GM18517 (cell line): Measurements from ENCODE around the gene CHST6.
"Not testable (repeated sequence)": the region's sequence is repeated elsewhere in the genome, so short reads cannot be mapped to it uniquely, and the experiment has no call there.

Experiments
- ATAC-seq: cut with Tn5 transposase; IDR thresholded peaks from one replicate; pipeline ENCODE4 v1.9.1; 2021; ENCODE audit warnings: mild to moderate bottlenecking, moderate library complexity; ENCODE audit not compliant: unreplicated experiment

CHST6 gene

DNA sequence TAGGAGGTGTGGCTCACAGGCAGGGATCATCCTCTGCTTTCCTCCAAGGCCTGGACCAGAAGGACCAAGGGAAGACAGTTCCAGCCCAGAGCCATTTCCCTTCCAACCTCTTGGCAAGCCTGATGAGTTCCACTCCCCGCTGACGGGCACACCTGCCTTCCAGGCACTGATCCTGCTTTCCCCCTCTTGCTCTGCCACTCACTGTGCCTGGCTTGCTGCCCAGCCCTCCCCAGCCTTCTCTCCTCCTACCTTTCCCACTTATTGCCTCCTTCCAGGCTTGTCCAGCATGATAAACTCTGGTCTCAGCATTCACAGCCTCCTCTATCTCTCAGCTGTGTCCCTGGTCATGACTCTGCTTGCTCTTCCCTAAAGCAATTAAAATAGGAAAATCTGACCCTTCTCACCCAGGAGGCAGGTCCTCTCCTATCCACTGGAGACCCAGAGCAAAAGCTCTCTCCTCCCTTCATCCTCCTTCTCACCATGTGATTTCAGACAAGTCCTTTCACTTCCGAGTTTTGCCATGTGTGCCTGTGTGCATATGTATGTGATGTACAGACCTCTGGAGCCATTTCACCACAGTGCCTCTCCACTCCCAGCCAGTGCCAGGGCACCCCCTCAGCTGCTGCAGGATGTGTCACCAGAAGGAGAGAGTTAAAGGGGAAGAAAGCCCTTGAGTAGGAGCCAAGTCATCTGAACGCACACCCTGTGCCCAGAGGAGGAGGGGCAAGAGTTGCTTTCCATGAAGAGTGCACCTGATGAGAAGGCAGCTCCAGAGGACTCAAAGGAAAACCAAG is 17.4 kb downstream of the CHST6 start:
- no peak for ATAC-seq

DNA sequence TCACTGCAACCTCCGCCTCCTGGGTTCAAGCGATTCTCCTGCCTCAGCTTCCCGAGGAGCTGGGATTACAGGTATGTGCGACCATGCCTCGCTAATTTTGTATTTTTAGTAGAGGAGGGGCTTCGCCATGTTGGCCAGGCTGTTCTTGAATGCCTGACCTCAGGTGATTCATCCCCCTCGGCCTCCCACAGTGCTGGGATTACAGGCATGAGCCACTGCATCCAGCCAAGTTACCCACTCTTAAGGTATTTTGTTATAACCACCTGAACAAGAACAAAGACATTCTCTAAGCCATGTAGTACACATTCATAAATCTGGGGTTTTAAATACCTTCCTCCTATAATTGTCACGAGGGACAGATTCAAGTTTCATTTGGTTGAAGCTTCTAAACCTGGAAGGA is 18.4 kb downstream of the CHST6 start:
- ATAC-seq, result no peak

DNA sequence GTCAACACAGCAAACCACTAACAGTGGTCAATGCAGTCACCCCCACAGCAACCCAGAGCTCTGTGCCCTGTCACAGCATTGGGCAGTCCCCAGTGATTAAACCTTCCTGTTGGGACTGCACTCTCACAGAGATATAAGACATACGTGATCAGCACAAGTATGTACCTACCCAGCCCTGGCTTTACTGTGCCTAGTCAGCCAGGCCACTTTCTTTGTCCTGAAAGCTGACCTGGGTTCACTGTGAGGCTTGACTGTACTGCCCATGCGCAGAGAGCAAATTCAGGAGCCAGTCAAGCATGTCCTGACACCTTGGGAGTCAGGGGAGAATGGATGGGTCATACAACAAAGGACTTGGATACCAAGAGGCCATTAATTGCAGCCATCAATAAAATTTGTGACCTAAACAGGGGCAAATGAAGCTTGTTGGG is 19.8 kb downstream of the CHST6 start:
- ATAC-seq, result no peak

DNA sequence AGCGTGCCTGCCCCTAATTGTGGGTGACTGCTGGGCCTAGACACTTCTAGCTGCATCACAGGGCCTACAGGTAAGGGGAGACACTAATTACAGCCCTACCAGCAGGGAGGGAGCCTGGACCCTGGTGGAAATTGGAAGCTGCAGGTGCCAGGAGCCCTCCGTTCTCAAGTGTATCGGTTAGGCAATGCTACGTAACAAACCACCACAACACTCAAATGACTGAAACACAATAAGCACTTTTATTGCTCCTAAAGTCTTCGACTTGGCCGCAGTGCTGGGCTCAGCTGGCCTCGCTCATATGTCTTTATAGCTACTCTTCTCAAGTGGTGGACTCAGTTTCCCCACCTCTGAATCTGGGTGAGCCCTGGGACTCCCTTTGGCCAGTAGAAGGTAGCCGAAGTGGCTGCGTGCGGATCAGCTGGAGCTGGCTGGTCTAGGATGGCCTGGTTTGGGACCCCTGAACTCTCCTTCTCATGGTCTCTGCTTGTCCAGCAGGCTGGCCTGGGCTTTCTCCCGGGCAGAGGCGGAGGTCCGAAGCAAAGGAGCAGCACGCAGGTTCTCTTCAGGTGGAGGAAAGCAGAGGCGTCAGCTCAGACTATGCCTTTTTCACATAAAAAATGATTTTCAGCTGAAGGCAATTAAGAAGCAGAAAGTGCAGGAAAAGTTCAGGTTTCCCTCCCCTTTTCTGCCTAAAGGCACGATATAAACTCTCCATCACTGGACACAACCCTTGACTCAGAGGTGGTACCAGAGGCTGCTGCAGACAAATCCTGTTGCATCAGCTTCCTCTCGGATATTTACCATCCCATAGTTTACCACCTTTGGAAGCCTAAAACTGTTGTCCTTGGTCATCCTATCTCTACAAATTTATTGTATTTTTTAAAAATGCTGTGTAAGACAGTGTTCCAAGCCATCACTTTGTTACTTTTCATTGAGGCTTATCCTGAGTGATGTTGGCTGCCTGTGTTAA is 22.0 kb downstream of the CHST6 start:
- no peak for ATAC-seq

DNA sequence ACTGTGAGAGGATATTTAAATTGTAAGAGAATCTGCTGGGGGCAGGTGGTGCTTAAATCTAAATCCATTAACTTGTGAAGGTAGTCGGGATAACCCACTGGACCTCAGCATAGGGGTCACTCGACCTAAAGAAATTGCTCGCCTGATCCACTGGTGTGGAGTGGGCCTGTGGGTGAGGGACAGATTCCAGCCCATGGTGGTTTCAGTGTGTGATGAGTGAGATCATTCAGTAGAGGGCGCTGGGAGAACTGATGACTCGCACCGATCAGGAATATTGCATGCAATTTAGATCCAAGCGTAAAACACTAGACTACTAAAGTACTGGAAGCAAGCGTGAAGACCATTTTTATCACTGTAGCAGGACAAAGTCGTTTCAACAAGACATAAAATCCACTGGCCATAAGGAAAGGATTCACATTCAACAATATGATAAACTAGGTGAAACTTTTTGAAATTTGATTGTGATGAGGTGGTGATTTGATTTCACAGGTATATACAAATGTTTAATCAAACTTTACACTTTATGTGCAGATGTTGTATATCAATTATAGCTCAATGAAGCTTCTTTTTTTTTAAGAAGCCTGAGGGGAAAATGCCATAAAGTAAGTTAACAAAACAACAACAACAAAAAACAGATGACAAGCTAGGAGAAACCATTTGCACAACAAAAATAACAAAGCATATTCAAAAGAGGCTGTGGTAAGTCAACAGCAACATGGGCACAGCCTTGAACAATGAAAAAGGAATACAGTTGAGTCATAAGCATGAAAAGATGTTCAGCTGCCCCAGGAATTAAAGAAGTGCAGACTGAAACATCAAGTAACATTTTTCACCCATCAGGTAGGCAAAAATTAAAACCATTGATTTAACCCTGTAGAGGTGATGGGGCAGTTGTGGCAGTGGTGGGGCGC is 23.3 kb downstream of the CHST6 start:
- peak; percentile 85 for ATAC-seq

DNA sequence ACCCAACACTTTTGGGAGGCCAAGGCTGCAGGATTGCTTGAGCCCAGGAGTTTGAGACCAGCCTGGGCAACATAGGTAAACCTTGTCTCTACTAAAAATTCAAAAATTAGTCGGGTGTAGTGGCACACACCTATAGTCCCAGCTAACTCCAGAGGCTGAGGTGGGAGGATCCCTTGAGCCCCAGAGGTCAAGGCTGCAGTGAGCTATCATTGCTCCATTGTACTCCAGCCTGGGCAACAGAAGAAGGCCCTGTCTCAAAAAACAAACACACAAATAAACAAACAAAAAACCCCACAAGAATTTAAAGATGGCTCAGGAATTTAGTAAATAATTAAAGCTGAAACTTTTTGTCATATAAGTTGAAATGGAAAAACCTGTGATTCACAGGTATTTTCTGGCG is 28.5 kb downstream of the CHST6 start:
- ATAC-seq, result no peak

DNA sequence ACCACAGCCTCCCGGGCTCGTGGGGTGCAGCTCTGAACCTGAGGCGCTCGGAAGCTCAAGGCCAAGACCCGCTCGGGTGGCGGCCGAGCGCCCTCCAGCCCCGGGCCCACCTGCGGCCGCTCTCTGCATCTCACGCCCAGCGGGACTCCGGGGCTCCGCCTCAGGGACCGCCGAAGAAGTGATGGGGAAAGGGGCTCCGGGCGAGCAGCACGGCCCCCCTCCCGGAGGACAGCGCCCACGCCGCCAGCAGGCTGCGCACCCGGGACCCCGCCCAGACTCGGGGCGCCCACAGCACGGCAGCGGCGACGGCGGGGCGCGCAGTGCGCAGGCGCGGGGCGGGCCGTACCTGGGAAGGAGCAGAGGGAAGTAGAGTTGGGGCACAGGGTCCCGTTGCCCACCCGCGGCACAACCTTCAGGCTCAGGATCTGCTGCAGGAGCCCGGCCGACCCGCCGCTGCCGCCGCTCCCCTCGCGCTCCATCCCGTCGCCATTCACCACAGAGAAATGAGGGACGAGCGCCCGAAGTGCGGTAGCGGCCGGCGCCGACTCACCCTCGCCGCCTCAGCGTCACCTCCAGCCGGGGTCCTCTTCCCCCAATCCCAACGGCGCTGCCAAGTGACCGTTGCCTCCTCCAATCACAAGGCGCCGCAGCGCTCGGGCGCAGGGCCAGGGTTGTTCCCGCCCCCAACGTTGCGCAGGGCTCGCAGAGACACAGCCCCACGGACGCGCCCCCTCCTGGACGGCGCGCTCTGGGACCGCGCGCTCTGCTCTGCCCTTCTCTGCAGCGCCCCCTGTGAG is 30.9 kb downstream of the CHST6 start, which contains the start of gene TMEM170A:
TSS of gene TMEM170A (minus strand) at position 568 of the 797 bp plus-strand sequence. CDS start at position 479, 89 bp downstream.
- peak; percentile 91 for ATAC-seq

DNA sequence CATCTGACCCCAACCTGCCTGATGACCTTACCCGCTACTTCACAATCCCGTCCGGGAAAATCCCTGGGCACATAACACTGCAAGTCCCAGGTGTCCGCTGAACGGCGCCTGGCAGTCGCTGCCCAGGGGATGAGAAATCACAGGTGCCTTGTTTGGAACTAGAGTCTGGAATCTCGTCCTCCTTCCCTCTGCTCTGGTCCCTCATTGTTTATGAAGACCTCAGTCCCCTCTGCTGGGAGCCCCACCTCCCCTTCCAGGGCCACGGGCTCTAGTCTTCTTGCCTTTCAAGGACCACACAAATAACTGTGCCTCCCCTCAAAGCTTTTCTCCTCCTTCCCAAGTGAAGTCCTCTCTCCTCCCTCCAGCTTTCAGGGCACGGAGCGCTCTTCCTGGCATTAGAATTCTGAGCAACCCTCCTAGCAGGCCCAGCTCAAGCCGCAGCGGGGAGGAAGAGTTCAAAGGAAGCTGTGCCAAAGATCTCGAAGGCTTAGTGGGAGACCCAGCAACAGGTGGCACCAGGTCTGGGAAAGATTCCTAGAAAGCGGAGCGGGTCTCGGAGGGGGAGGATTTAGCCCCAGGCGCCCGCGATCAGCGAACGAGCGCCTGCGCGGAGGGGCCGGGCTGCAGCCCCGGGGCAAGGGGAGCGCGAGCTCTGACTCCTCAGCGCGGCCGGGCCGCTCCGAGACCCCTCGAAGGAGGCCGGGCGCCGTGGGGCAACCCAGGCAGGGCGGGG is 31.7 kb downstream of the CHST6 start:
- peak; percentile 8 for ATAC-seq

DNA sequence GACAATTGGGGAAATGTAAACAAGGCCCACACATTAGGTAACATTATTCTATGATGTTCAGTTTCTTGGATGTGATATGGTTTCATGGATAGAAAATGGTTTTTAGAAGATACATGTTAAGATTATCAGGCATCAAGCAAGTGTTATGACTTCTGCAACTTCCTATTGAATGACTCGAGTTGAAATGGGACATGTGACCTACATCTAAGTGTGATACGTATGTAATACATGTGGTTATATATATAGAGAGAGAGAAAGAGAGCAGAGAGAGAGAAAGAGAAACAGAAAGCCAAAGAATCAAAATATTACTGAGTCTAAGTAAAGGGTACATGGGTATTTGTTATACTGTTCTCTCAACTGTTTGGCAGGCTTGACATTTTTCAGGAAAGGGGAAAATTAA is 32.4 kb downstream of the CHST6 start:
- peak; percentile 39 for ATAC-seq

DNA sequence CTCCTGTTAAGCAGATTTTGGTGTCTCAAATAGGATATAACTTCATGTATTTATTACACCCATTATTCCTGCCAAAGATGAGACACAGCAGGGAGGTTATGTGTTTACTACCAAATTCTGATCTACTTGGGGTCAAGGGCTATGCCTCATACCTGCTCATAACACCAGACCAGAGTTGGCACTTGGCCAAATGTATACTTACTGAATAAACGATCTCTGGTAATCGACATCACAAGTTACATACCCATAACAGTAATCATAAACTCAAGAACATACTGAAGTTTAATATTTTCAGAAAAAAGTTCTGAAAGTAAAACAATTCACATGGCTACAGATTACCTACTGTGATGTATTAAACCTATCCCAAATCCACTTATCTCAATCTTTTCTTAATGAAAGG is 33.7 kb downstream of the CHST6 start:
- no peak for ATAC-seq

DNA sequence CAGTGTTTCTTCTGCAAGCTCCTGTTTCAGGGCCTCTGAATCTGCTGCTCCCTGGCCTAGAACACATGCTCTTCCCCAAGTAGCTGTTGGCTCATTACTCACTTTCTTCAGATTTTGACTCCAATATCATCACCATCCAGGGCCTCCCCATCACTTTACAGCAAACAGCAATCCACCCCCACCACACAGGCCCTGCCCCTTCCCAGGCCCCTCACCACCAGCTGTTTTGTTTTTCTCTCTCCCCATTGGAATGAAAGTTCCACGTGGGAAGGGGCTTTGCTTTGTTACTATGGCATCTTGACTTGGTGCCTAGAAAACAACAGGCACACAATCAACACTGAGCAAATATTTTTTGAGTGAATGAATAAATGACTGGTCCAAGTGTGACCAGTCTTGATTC is 34.8 kb downstream of the CHST6 start:
- ATAC-seq, result no peak

DNA sequence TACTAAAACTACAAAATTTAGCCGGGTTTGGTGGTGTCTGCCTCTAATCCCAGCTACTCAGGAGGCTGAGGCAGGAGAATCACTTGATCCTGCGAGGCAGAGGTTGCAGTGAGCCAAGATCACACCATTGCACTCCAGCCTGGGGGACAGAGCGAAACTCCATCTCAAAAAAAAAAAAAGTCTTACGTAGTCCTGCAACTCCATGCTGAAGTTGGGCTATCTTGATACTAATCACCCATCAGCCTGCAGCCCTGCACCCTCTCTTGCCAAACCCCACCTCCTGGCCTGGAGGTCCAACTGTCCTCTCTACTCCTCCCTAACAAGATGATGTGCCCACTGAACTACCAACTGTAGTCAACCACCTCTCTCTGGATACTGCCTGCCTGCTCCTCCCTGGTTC is 35.5 kb downstream of the CHST6 start:
- no peak for ATAC-seq

DNA sequence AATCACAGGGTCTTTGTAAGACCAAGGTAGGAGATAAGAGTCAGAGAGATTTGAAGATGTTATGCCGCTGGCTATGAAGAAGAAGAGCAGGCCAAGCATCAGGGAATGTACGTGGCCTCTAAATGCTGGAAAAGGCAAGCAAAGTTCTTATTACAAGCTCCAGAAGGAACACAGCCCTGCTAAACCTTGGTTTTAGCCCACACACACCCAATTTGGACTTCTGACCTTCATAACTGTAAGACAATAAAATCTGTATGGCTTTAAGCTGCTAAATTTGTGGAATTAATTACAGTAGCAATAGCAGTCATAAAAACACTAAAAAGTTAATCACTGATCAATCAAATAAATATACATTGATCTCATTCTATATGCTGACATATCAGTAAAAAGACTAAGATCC is 36.8 kb downstream of the CHST6 start:
- ATAC-seq, result no peak

DNA sequence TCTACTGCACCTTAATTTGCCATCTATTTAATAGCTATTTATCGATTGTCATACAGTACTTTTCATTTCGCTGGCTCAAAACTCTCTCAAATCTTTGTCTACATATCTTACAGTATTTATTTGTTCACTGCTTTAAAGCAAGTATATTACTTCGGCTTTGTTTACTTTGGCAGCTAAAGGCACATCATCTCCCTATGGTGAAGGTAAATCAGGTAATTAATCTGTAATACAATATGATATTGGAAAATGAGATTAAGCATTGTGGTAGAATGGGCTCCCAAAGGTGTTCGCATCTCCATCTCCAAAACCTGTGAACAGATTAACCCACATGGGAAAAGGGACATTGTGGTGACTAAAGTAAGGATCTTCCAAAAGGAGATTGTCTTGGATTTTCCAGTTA is 37.2 kb downstream of the CHST6 start:
- ATAC-seq, result no peak

DNA sequence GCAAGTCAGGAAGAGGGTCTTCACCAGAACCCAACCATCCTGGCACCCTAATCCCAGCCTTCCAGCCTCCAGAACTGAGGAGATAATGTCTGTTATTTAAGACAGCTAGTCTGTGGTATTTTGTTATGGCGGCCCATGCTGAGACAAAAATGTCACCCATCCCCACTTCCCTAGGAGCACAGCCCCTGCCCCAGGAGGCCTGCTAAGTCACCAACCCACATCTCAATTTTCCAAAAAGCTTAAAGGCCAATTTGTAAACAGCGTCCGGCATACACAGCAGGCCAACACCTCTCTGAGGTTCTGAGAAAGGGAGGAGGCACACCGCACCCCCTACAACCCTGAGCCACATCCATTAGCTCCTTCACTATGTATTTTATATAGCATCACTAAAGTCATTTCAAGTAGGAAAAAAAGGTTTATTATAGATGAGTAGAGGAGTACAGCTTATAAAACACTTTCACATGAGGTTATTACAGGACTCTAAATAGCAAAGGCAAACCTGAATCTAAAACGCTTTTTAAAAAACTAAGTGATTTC is 37.7 kb downstream of the CHST6 start:
- no peak for ATAC-seq

DNA sequence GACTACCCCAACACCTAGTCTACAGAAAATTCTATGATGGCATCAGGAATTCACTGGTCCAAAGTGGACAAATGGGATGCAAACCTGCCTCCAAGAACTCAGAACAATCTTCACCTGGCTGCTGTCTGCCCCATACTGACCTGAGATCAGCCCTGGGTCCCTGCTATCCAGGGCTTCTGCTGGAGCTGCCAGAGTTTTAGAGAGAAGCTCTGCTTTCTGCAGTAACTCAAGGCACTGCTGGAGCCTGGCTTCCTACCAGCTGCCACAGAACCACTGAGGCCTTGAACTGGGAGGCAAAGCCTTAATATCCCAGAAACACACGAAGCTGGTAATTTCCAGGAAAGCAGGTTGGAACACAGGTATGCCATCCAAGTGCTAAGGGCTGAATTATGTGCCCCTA is 38.3 kb downstream of the CHST6 start:
- ATAC-seq, result no peak

DNA sequence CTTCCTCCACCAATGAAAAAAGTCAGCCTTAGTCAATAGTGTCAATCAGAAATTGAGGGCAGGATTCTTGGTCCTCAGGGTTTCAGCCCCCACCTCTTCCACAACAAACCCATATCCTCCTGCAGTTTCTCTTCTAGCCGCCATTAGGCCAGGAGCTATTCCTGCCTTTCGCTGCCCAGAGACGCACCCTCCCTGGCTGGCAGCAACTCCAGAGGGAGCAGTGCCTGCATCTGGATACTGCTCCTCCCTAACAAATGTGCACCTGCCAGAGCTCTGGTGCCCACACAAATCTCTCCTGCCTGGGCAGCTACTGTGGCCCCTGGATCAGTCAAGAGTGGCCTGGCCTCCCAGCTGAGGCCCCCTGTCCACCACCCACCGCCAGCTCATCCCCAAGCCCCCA is 38.8 kb downstream of the CHST6 start:
- ATAC-seq, result not testable (repeated sequence)

DNA sequence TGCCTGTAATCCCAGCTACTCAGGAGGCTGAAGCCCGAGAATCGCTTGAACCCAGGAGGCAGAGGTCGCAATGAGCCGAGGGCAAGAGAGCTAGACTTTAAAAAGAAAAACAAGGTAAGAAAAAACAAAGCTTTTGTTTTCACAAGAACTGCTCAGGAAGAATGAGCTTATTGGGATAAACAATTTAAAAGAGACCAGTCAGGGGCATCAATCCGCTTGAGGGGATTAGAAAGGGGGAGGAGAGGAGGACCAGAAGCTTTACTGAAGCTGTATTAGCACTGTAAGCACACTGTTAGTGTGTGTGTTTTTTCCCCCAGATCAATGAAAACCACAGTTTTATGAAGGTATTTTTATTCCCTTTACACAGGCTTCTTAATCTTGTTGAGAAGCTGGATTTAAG is 39.6 kb downstream of the CHST6 start:
- ATAC-seq, result no peak
